HL-60 (cell line): Measurements from ENCODE around the gene HLCS.
A peak's percentile ranks its signal among the peaks of the same experiment; 100 is the strongest.

Source experiments
- DNase-seq, 2 experiments: peaks; one replicate each; pipeline ENCODE4 v3.0.0-alpha.2; 2010 to 2020; ENCODE audit warnings: low read depth in 1 of 2, low spot score in 1 of 2
- H3K27ac ChIP-seq: fragments of 250-450 bp; sonication (Bioruptor Pico); replicated peaks from 2 replicates; pipeline ENCODE4 v1.5.1; 2020; ENCODE audit warnings: mild to moderate bottlenecking, moderate library complexity
- H3K27me3 ChIP-seq: fragments of 250-450 bp; sonication (Bioruptor Pico); 2 replicates; pipeline ENCODE4 v1.5.1; 2021; ENCODE audit warnings: mild to moderate bottlenecking, moderate library complexity; ENCODE audit not compliant: insufficient read depth, poor library complexity, severe bottlenecking
- H3K4me3 ChIP-seq: replicated peaks from 2 replicates; pipeline ENCODE4 v1.5.1; 2011; ENCODE audit warnings: mild to moderate bottlenecking, control low read depth, low read length; ENCODE audit not compliant: insufficient read depth
- GABPA ChIP-seq: IDR thresholded peaks from 2 replicates; pipeline ENCODE4 v1.6.1; 2012; ENCODE audit warnings: low read depth
- POLR2AphosphoS5 ChIP-seq: IDR thresholded peaks from 2 replicates; pipeline ENCODE4 v1.6.1; 2012; ENCODE audit warnings: low read depth
- SPI1 ChIP-seq: IDR thresholded peaks from 2 replicates; pipeline ENCODE4 v1.6.1; 2012; ENCODE audit warnings: low read depth, mild to moderate bottlenecking, borderline replicate concordance
- TF ChIP-seq, protein P1 (sequence below): IDR thresholded peaks from one replicate; pipeline ENCODE4 v1.5.1; 2011; ENCODE audit warnings: low read length, control low read depth, inconsistent platforms; ENCODE audit not compliant: insufficient read depth
- TF ChIP-seq, protein P2 (sequence below): IDR thresholded peaks from 2 replicates; pipeline ENCODE4 v1.6.1; 2012; ENCODE audit warnings: low read depth; ENCODE audit not compliant: insufficient replicate concordance

Gene HLCS

DNA sequence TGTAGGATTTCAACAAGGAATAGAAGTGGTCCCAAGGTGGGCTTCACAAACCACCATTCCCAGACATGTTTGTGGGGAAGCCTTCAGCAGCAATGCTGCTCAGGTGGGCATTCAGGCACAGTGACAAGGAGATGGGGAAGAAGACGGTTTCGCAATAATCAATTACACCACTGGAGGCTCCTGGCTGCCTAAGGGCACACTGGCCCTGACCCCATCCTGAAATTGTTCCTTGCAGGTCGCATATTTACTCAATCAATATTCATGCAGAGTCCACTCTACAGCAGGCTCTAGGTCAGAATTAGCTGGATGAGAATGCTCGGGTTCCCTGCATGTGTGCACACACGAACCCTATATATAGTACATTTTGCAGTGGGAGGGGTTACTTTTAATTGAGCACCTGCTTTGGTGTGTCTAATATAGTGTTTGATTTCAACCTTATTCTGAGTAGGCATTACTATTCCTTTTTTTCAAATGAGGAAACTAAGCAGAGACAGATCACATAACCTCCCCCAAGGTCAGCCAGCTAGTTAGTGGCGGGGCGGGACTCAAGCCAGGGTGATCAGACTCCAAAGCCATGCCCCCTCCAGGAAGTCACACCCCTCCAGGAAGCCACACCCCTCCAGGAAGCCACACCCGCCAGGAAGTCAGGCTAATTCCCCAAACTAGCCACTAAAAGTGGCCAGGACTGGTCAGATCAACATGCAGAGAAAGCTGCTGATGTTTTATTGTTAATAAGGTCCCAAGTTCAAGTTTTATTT, 106.5 kb downstream of the HLCS start:
- Histone ChIP-seq H3K27ac (no peak overlapping the region), H3K27me3 (no peaks in the 10 kb centered on the region), H3K4me3 (no peak overlapping the region)
- peak; percentile 64 to 93 for DNase-seq
- TF ChIP-seq, protein P1, sequence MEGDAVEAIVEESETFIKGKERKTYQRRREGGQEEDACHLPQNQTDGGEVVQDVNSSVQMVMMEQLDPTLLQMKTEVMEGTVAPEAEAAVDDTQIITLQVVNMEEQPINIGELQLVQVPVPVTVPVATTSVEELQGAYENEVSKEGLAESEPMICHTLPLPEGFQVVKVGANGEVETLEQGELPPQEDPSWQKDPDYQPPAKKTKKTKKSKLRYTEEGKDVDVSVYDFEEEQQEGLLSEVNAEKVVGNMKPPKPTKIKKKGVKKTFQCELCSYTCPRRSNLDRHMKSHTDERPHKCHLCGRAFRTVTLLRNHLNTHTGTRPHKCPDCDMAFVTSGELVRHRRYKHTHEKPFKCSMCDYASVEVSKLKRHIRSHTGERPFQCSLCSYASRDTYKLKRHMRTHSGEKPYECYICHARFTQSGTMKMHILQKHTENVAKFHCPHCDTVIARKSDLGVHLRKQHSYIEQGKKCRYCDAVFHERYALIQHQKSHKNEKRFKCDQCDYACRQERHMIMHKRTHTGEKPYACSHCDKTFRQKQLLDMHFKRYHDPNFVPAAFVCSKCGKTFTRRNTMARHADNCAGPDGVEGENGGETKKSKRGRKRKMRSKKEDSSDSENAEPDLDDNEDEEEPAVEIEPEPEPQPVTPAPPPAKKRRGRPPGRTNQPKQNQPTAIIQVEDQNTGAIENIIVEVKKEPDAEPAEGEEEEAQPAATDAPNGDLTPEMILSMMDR, result no peak
- TF ChIP-seq SPI1 (peak; percentile 15; the same call in 1 of the 2 replicates), GABPA (no peak; the same call in 1 of the 2 replicates)
- TF ChIP-seq, protein P2, sequence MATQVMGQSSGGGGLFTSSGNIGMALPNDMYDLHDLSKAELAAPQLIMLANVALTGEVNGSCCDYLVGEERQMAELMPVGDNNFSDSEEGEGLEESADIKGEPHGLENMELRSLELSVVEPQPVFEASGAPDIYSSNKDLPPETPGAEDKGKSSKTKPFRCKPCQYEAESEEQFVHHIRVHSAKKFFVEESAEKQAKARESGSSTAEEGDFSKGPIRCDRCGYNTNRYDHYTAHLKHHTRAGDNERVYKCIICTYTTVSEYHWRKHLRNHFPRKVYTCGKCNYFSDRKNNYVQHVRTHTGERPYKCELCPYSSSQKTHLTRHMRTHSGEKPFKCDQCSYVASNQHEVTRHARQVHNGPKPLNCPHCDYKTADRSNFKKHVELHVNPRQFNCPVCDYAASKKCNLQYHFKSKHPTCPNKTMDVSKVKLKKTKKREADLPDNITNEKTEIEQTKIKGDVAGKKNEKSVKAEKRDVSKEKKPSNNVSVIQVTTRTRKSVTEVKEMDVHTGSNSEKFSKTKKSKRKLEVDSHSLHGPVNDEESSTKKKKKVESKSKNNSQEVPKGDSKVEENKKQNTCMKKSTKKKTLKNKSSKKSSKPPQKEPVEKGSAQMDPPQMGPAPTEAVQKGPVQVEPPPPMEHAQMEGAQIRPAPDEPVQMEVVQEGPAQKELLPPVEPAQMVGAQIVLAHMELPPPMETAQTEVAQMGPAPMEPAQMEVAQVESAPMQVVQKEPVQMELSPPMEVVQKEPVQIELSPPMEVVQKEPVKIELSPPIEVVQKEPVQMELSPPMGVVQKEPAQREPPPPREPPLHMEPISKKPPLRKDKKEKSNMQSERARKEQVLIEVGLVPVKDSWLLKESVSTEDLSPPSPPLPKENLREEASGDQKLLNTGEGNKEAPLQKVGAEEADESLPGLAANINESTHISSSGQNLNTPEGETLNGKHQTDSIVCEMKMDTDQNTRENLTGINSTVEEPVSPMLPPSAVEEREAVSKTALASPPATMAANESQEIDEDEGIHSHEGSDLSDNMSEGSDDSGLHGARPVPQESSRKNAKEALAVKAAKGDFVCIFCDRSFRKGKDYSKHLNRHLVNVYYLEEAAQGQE, result no peak

DNA sequence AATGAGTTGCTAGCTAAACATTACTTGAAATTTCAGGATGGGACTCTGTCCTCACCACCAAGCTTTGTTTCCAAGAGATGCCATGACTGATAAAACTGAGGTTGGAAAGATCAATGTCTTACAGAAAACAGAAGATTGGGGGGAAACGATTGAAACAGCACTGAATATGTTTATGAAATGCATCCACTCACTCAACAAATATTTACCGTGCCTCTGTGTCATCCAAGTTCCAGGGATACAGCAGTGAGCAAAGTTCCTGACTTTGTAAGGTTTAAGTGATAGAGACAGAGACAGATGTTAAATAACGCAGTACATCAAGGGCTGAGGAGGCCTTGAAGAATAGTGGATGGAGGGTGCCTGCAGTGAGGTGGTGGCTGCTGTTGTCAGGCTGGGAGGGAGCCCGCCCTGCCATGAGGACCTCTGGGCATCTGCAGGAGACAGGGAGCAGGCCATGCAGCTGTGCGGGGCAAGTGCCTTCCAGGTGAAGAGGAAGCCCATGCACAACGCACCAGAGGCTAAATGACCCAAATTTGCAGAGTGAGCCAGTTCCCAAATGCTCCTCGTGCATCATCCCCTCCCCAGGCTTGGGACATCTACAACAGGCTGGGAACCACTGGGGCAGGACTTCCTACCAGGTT, 108.0 kb downstream of the HLCS start:
- Histone ChIP-seq H3K27ac (no peak overlapping the region), H3K4me3 (no peak overlapping the region), H3K27me3 (no peaks in the 10 kb centered on the region)
- TF ChIP-seq, protein P1, result no peak
- TF ChIP-seq, protein P2, result no peak
- no peak for TF ChIP-seq POLR2AphosphoS5
- no peak for TF ChIP-seq GABPA
- TF ChIP-seq SPI1, result no peak
- no peak for DNase-seq

DNA sequence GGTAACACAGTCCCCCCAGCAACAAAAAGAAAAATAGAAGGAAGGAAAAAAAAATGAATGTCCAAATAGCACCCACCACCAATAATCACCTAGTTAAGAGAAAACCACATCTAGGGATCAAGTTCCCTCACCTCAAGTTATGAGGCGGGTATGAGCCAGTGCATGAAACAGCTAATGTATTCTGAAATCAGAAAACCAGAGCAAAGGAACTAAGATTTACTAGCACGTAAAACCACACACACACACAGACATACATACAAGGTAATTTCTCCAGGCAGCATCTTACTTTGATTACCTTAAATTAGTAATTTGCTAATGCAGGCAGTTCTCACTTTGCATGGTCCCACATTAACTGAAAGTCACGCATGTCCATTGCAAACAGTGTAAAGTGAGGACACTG, 109.8 kb downstream of the HLCS start:
- H3K27me3 ChIP-seq, result no peaks in the 10 kb centered on the region
- no peak for DNase-seq
- no peak overlapping the region for H3K27ac ChIP-seq
- H3K4me3 ChIP-seq, result no peak overlapping the region
- TF ChIP-seq, protein P1, result no peak
- TF ChIP-seq POLR2AphosphoS5 (no peak), SPI1 (no peak), GABPA (no peak)
- TF ChIP-seq, protein P2, result no peak
